IPS-20b (cell line): Measurements from ENCODE around the gene RGS9.
"Not testable (repeated sequence)": the region's sequence is repeated elsewhere in the genome, so short reads cannot be mapped to it uniquely, and the experiment has no call there.

Source experiments
- H3K27ac ChIP-seq: one replicate; pipeline ENCODE4 v1.5.1; 2013; ENCODE audit warnings: low read length
- H3K27me3 ChIP-seq: 2 replicates; pipeline ENCODE4 v1.6.1; 2013; ENCODE audit warnings: mild to moderate bottlenecking, low read length, inconsistent platforms; ENCODE audit not compliant: insufficient read depth
- H3K36me3 ChIP-seq: 2 replicates; pipeline ENCODE4 v1.6.1; 2013; ENCODE audit warnings: low read depth, mild to moderate bottlenecking, inconsistent platforms, low read length, moderate library complexity; ENCODE audit not compliant: insufficient read depth
- H3K4me1 ChIP-seq: 2 replicates; pipeline ENCODE4 v1.6.1; 2013; ENCODE audit warnings: mild to moderate bottlenecking, control low read depth, inconsistent platforms, low read length, moderate library complexity; ENCODE audit not compliant: insufficient read depth
- H3K4me3 ChIP-seq: 2 replicates; pipeline ENCODE4 v1.5.1; 2013; ENCODE audit warnings: mild to moderate bottlenecking, low read length, inconsistent platforms
- H3K9ac ChIP-seq: 2 replicates; pipeline ENCODE4 v1.6.1; 2013; ENCODE audit warnings: low read depth, mild to moderate bottlenecking, inconsistent platforms, low read length, moderate library complexity
- H3K9me3 ChIP-seq: 2 replicates; pipeline ENCODE4 v1.6.1; 2013; ENCODE audit warnings: mild to moderate bottlenecking, low read depth, low read length, inconsistent platforms; ENCODE audit not compliant: insufficient read depth

Gene RGS9

GRCh38 chr17:65137021-65137939 is at the start of gene RGS9:
Gene RGS9, plus strand, starts transcription at chr17:65137370. Its CDS starts 171 bp downstream, at chr17:65137541.
- Histone ChIP-seq H3K27me3 (peaks cover 31% of the 10 kb centered on the region), H3K4me3 (peak within 1 kb of the TSS; percentile 65), H3K9ac (peak within 1 kb of the TSS; percentile 60; the same call in 1 of the 2 replicates), H3K27ac (no peak within 1 kb of the TSS), H3K9me3 (no peaks in the 10 kb centered on the region), H3K4me1 (no peaks in the 10 kb centered on the region; the same call in 1 of the 2 replicates), H3K36me3 (no peaks in the 10 kb centered on the region)

- H3K4me1 ChIP-seq: no peaks in the 10 kb centered on the region
- no peaks in the 10 kb centered on the region for H3K36me3 ChIP-seq
- no peak overlapping the region for H3K9ac ChIP-seq
- H3K27me3 ChIP-seq: no peaks in the 10 kb centered on the region
- no peak overlapping the region for H3K27ac ChIP-seq
- H3K4me3 ChIP-seq: no peak overlapping the region
- H3K9me3 ChIP-seq: no peaks in the 10 kb centered on the region
Measured at GRCh38 chr17:65088621-65089360, 48.4 kb upstream of the RGS9 start.

GRCh38 chr17:65092262-65092661 is 44.9 kb upstream of the RGS9 start:
- no peak overlapping the region for H3K27ac ChIP-seq
- no peak overlapping the region for H3K9ac ChIP-seq
- no peaks in the 10 kb centered on the region for H3K9me3 ChIP-seq
- no peaks in the 10 kb centered on the region for H3K36me3 ChIP-seq
- no peak overlapping the region for H3K4me3 ChIP-seq
- H3K4me1 ChIP-seq: no peaks in the 10 kb centered on the region
- H3K27me3 ChIP-seq: no peaks in the 10 kb centered on the region

GRCh38 chr17:65092721-65093356 is 44.3 kb upstream of the RGS9 start:
- not testable (repeated sequence) for H3K36me3 ChIP-seq, H3K27ac ChIP-seq

GRCh38 chr17:65093930-65094329 is 43.2 kb upstream of the RGS9 start:
- Histone ChIP-seq H3K4me3 (no peak overlapping the region), H3K9ac (no peak overlapping the region), H3K9me3 (no peaks in the 10 kb centered on the region), H3K27ac (no peak overlapping the region), H3K27me3 (no peaks in the 10 kb centered on the region), H3K4me1 (no peaks in the 10 kb centered on the region), H3K36me3 (no peaks in the 10 kb centered on the region)

More at GRCh38 chr17:65092721-65093356, 44.3 kb upstream of the RGS9 start:
- not testable (repeated sequence) for H3K27me3 ChIP-seq, H3K9me3 ChIP-seq, H3K4me3 ChIP-seq, H3K9ac ChIP-seq, H3K4me1 ChIP-seq

- no peak overlapping the region for H3K27ac ChIP-seq
- no peaks in the 10 kb centered on the region for H3K9me3 ChIP-seq
- H3K4me1 ChIP-seq: peaks cover 4% of the 10 kb centered on the region
- H3K27me3 ChIP-seq: no peaks in the 10 kb centered on the region
- H3K9ac ChIP-seq: no peak overlapping the region
- H3K36me3 ChIP-seq: no peaks in the 10 kb centered on the region
- H3K4me3 ChIP-seq: no peak overlapping the region
Measured at GRCh38 chr17:65095465-65095864, 41.7 kb upstream of the RGS9 start.

- not testable (repeated sequence) for H3K27me3 ChIP-seq, H3K4me1 ChIP-seq, H3K27ac ChIP-seq, H3K9me3 ChIP-seq, H3K36me3 ChIP-seq, H3K4me3 ChIP-seq, H3K9ac ChIP-seq
Measured at GRCh38 chr17:65096382-65096781, 40.8 kb upstream of the RGS9 start.

- Histone ChIP-seq H3K36me3 (no peaks in the 10 kb centered on the region), H3K9ac (no peak overlapping the region)
Measured at GRCh38 chr17:65097110-65097509, 40.1 kb upstream of the RGS9 start.

GRCh38 chr17:65099475-65099874 is 37.7 kb upstream of the RGS9 start:
- Histone ChIP-seq H3K9ac (no peak overlapping the region), H3K4me3 (no peak overlapping the region), H3K4me1 (peaks cover 4% of the 10 kb centered on the region), H3K27me3 (no peaks in the 10 kb centered on the region), H3K27ac (no peak overlapping the region), H3K36me3 (no peaks in the 10 kb centered on the region), H3K9me3 (no peaks in the 10 kb centered on the region)

More at GRCh38 chr17:65097110-65097509, 40.1 kb upstream of the RGS9 start:
- Histone ChIP-seq H3K4me1 (peaks cover 4% of the 10 kb centered on the region), H3K9me3 (no peaks in the 10 kb centered on the region), H3K27ac (no peak overlapping the region), H3K27me3 (no peaks in the 10 kb centered on the region), H3K4me3 (no peak overlapping the region)

- Histone ChIP-seq H3K27me3 (no peaks in the 10 kb centered on the region), H3K4me3 (peak overlapping the region; percentile 60), H3K27ac (no peak overlapping the region), H3K4me1 (peaks cover 4% of the 10 kb centered on the region), H3K9me3 (no peaks in the 10 kb centered on the region), H3K9ac (no peak overlapping the region), H3K36me3 (no peaks in the 10 kb centered on the region)
Measured at GRCh38 chr17:65099941-65100315, 37.2 kb upstream of the RGS9 start.

- peak overlapping the region; percentile 64 for H3K27ac ChIP-seq
- peak overlapping the region; percentile 73; the same call in 1 of the 2 replicates for H3K9ac ChIP-seq
- H3K4me1 ChIP-seq: peaks cover 4% of the 10 kb centered on the region
- no peaks in the 10 kb centered on the region for H3K9me3 ChIP-seq
- H3K36me3 ChIP-seq: no peaks in the 10 kb centered on the region
- H3K4me3 ChIP-seq: peak overlapping the region; percentile 75
- no peaks in the 10 kb centered on the region for H3K27me3 ChIP-seq
Measured at GRCh38 chr17:65100316-65101140, 36.6 kb upstream of the RGS9 start.
